Mesothelial cell of epicardium (in vitro differentiated cells): ENCODE measurements around the gene ACVRL1. TPM values are rescaled to one million over a fixed set of nuclear protein-coding genes. Genes with fewer than 3 reads are reported as not detected.

Experiments
- DNase-seq, 2 experiments: peaks; one replicate each; pipeline ENCODE4 v3.0.0; 2021; ENCODE audit warnings: low spot score in 2 of 2; ENCODE audit not compliant: unreplicated experiment in 2 of 2
- H3K27ac Mint-ChIP-seq: 2 replicates; pipeline ENCODE4 v1.8.0; 2021; ENCODE audit warnings: mixed read lengths
- H3K27me3 Mint-ChIP-seq: 2 replicates; pipeline ENCODE4 v1.8.0; 2021; ENCODE audit warnings: low read depth, mixed read lengths
- H3K36me3 Mint-ChIP-seq: 2 replicates; pipeline ENCODE4 v1.8.0; 2021; ENCODE audit warnings: mixed read lengths
- H3K4me1 Mint-ChIP-seq: 2 replicates; pipeline ENCODE4 v1.8.0; 2021; ENCODE audit warnings: mixed read lengths
- H3K4me3 Mint-ChIP-seq: 2 replicates; pipeline ENCODE4 v1.8.0; 2021; ENCODE audit warnings: mild to moderate bottlenecking, moderate library complexity, mixed read lengths
- H3K9me3 Mint-ChIP-seq: 2 replicates; pipeline ENCODE4 v1.8.0; 2021; ENCODE audit warnings: mixed read lengths
- total RNA-seq: library from RNA; stranded (reverse); gene quantifications from 3 replicates; pipeline ENCODE4 v1.2.1, GENCODE V29; 2021
- TF ChIP-seq, protein P1 (sequence below): fragments of 200-600 bp; sonication (generic); IDR thresholded peaks from one replicate; pipeline ENCODE4 v1.5.0; 2021; ENCODE audit warnings: antibody characterized with exemption; ENCODE audit not compliant: unreplicated experiment

The ACVRL1 gene
- total RNA-seq, 1 donor from 2014 or later: not detected

DNA sequence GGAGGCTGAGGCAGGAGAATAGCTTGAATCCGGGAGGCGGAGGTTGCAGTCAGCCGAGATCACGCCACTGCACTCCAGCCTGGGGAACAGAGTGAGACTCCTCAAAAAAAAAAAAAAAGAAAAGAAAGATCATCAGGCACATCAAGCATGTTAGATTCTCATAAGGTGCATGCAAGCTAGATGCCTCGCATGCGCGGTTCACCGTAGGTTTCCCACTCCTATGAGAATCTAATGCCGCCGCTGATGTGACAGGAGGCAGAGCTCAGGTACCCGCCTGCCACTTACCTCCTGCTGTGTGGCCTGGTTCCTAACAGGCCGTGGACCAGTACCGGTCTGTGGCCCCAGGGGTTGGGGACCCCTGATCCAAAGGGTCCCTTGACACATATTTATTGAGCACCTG, 51.2 kb downstream of the ACVRL1 start:
- TF ChIP-seq, protein P1, sequence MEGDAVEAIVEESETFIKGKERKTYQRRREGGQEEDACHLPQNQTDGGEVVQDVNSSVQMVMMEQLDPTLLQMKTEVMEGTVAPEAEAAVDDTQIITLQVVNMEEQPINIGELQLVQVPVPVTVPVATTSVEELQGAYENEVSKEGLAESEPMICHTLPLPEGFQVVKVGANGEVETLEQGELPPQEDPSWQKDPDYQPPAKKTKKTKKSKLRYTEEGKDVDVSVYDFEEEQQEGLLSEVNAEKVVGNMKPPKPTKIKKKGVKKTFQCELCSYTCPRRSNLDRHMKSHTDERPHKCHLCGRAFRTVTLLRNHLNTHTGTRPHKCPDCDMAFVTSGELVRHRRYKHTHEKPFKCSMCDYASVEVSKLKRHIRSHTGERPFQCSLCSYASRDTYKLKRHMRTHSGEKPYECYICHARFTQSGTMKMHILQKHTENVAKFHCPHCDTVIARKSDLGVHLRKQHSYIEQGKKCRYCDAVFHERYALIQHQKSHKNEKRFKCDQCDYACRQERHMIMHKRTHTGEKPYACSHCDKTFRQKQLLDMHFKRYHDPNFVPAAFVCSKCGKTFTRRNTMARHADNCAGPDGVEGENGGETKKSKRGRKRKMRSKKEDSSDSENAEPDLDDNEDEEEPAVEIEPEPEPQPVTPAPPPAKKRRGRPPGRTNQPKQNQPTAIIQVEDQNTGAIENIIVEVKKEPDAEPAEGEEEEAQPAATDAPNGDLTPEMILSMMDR: no peak
- H3K27me3 Mint-ChIP-seq: no peaks in the 10 kb centered on the region
- no peak for DNase-seq
- H3K4me1 Mint-ChIP-seq: peaks cover 43% of the 10 kb centered on the region
- H3K27ac Mint-ChIP-seq: no peak overlapping the region
- H3K4me3 Mint-ChIP-seq: no peak overlapping the region
- no peaks in the 10 kb centered on the region for H3K9me3 Mint-ChIP-seq
- peaks cover 10% of the 10 kb centered on the region for H3K36me3 Mint-ChIP-seq

DNA sequence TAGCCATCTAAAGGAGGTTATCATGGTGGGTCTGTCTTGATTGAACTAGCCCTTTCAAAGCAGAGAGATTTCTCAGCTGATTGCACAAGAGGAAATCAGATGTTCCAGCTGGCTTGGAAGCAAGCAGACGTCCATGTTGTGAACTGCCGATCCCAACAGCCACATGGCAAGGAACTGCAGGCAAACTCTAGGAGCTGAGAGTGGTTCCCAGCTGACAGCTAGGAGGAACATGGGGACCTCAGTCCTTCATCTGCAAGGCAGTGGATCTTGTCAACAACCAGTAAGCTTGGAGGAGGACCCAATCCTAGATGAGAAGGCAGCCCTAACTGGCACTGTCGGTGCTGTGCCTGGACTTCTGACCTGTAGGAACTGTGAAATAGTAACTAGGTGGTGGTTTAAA, 51.9 kb downstream of the ACVRL1 start:
- no peak for DNase-seq
- H3K27me3 Mint-ChIP-seq: no peaks in the 10 kb centered on the region
- TF ChIP-seq, protein P1: no peak
- peaks cover 15% of the 10 kb centered on the region for H3K36me3 Mint-ChIP-seq
- no peak overlapping the region for H3K27ac Mint-ChIP-seq
- H3K4me3 Mint-ChIP-seq: no peak overlapping the region
- peaks cover 37% of the 10 kb centered on the region for H3K4me1 Mint-ChIP-seq
- H3K9me3 Mint-ChIP-seq: no peaks in the 10 kb centered on the region

DNA sequence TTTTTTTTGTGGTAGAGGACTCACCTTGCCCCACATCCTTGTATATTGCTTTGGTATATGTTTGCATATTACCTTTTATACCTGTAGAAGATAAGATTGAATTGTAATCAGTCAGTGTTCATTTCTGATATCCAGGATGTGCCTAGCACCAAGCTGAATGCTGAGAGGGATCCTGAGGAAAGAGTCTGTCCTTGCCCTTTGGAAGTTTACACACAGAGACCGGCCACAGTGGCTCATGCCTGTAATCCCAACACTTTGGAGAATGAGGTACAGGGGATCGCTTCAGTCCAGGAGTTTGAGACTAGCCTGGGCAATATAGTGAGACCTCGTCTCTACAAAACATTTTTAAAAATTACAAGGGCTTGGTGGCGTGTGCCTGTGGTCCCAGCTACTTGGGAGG, 52.6 kb downstream of the ACVRL1 start:
- TF ChIP-seq, protein P1: no peak
- Mint-ChIP-seq H3K4me3 (no peak overlapping the region), H3K36me3 (peaks cover 22% of the 10 kb centered on the region), H3K9me3 (peaks cover 6% of the 10 kb centered on the region), H3K27ac (no peak overlapping the region), H3K4me1 (peaks cover 30% of the 10 kb centered on the region), H3K27me3 (no peaks in the 10 kb centered on the region)
- DNase-seq: no peak

DNA sequence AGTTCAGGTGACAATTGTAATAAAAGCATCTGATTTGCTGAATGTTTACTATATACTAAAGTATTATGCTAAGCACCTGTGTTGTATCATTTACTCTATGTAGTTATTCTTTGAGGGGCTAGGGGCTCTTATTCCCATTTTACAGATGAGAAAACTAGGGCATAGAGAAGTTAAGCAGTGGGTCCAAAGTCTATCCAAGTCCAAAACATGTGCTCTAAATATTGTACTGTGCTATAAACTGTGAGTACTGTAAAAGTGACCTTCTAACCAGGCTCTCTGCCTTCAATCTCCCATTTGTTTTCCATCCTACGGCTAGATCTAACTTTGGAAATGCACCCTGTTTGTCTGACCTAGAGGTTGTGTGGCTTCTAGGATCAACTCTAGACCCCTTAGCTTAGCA, 53.2 kb downstream of the ACVRL1 start:
- Mint-ChIP-seq H3K4me3 (no peak overlapping the region), H3K27ac (peak overlapping the region; percentile 14), H3K9me3 (peaks cover 11% of the 10 kb centered on the region), H3K4me1 (peaks cover 25% of the 10 kb centered on the region), H3K36me3 (peaks cover 26% of the 10 kb centered on the region), H3K27me3 (no peaks in the 10 kb centered on the region)
- TF ChIP-seq, protein P1: no peak
- no peak for DNase-seq

DNA sequence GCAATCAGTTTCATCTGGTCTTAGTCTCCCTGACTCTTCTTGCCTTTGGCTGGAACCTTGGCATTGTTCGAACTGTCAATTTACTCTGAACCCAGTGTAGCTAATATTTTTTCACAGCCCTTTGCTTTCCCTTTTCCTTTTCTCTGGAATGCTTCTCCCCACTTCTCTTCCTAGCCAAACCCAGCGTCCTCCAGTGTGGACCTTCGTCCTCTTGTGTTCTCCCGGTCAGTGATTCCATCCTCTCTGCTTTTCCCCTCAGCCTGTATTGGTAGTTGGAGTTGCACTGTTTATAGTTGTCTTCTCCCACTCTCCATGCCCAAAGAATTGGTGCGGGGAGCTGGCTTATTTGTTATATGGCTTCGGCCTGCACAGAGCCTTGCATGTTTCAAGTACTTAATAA, 53.6 kb downstream of the ACVRL1 start:
- Mint-ChIP-seq H3K4me3 (no peak overlapping the region), H3K4me1 (peaks cover 20% of the 10 kb centered on the region), H3K9me3 (peaks cover 15% of the 10 kb centered on the region), H3K27me3 (no peaks in the 10 kb centered on the region), H3K36me3 (peaks cover 30% of the 10 kb centered on the region), H3K27ac (peak overlapping the region; percentile 14)
- DNase-seq: no peak
- TF ChIP-seq, protein P1: no peak

DNA sequence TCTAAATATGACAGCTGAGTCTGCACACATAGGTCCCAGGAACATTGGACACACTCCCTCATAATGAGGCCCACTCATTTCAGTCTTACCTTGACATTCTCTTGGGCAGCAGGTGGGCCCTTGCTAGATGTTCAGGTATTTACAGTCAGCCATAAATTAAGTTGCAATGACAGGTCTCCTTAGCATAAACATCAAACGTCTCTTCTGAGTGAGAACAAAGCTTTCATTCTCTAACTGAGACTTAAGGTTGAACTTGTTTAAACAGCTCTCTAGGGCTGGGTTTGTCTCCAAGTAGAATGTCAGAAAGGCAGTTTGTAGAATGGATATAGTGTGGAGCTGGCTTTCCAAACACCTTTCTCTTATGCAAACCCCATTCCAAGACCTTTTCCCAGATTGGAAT, 54.5 kb downstream of the ACVRL1 start:
- H3K36me3 Mint-ChIP-seq: peaks cover 33% of the 10 kb centered on the region
- H3K27ac Mint-ChIP-seq: peak overlapping the region; percentile 66
- H3K27me3 Mint-ChIP-seq: no peaks in the 10 kb centered on the region
- DNase-seq: no peak
- no peak overlapping the region for H3K4me3 Mint-ChIP-seq
- H3K9me3 Mint-ChIP-seq: peaks cover 19% of the 10 kb centered on the region
- H3K4me1 Mint-ChIP-seq: peaks cover 20% of the 10 kb centered on the region
- TF ChIP-seq, protein P1: no peak
